Stimulated activated CD8-positive, alpha-beta memory T cell treated with anti-CD3 and anti-CD28 coated beads, Interleukin-4, amount 100 ng/mL, for 4 hours (primary cell): ENCODE results near the gene MYLK.
"Not testable (repeated sequence)": the region's sequence is repeated elsewhere in the genome, so short reads cannot be mapped to it uniquely, and the experiment has no call there.

Experiments used
- DNase-seq, 2 donors: peaks; one replicate each; pipeline ENCODE4 v3.0.0-alpha.2; 2020; ENCODE audit warnings: low read depth in 2 of 2, low spot score in 1 of 2

MYLK gene

DNA sequence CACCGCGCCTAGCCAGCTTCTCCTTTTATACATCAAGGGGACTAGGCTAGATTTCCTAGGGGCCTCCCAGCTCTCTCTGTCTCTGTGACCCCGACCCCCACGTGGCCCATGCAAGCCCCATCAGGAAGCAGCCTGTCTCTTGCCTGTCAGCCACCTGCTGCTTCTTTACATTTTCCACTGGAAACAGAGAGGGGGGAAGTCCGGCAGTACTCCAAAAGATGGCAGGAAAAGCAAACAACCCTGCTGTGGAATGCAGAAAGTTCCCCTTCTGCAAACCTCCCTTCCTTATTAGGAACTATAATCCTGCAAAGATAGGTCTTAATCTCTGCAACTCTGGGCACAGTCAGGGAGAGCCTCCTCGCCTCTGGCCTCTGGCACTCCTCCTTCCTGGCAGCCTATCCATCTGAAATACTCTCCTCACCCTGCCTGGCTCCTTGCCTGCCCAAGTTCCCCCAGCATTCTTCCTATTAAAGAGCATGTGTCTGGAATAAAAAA lies 251.9 kb downstream of the MYLK start:
- no peak for DNase-seq

DNA sequence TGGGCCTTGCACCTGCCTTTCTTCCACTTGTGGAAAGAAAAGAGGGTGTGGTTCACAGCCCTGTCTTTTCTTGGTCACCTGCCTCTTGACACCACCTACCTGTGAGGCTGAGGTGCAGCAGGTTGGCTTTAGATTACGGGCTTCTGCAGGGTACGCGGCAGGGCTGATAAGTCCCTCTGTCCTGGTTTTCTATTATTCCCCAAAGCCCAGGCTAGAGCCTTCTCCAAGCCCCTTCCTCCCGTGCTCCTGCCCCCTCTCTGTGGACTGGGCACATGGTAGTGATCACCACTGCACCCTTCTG lies 254.4 kb downstream of the MYLK start:
- no peak for DNase-seq

DNA sequence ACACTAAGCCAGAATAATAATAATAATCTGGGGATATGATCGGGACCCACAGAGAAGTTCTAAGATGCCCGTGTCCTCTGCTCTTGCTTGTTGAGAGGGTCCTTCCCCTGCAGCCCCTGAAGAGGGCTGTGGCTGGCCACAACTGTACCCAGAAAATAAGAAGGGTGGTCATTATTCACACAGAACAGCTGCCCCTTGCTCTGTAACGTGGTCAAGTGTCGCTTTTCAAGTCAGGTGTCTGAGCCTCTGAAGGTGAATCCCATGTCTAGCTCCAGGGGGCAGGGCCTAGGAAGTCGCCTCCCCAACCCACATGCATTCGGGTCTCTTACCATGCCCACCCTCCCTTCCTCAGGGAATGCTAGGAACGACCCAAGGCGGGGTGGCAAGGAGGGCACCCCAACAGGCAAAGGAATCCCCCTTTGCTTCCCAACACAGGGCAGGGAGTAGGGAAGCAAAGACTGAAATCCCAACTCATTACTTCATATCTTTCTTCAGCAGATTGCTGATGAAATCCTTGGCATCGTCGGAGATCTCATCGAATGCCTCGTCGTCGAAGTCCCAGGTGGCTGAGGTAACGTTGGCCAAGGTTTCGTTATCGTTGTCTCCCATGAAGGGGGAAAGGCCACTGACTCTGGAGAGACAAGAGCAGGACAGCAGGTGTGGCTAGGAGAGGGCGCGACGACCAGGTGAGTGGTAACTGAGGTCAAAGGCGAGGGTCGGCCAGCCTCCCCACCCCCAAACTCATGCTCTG lies 255.0 kb downstream of the MYLK start:
- DNase-seq = no peak

DNA sequence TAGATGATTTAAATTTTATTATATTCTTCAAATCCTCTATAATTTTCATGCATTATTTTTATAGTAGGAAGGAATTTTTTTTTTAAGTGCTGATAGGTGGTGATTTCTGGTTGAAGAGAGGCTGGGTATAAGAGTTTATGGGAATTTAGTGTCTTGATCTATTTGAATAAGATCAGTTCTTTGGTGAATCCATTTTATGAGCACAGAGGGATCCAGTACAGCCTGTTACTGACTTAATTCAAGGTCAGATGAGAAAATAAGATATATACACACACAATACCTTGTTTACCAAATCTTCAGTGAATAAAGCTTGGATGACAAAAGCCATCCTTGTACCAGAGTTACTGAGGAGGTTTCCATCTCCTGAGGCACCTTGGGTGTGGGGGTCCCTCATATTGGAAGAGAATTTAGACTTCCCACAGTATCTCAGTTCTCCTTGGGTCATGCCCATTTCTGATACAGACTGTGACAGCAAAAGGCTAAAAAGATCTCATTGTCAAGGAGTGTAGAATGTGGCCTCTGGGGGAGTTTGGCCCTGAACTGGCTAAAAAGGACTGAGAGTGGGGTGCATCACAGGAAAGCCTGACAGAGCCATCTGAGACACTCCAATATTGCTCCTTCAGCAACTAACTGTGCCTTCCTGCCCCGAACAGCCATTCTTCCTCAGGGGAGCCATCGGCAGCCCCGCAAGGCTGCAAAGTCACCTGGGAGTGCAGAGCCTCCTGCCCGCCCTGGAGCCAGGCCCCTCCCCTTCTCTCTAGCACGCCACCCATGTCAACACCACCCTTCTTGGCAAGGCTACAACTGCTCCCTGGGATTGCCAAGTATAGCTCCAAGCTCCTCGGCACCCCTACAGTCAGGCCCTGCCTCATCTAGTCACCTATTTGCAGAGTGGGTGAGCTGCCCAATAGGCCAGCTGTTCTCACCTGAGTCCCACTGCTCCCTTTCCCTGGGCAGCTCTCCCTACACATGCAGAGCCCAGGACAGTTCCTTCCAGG lies 256.2 kb downstream of the MYLK start:
- DNase-seq = no peak

DNA sequence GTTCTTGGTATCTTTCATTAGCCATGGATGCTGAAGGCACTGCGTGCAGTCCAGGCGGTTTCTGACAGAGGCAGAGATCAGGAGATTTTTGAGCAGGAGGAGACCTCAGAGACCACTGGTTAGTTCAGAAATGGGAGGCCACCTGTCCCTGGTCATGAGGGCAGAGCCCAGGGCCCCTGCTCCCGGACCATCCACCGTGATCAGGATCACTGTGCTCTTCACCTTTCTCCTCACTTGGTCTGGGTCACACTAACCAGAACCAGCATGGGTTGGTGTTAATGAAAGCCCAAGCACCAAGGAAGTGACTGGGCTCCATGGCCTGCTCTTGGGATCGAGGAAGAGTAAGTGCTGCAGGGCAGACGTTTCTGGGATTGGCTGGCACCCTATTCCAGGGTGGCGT lies 257.3 kb downstream of the MYLK start:
- DNase-seq = no peak

DNA sequence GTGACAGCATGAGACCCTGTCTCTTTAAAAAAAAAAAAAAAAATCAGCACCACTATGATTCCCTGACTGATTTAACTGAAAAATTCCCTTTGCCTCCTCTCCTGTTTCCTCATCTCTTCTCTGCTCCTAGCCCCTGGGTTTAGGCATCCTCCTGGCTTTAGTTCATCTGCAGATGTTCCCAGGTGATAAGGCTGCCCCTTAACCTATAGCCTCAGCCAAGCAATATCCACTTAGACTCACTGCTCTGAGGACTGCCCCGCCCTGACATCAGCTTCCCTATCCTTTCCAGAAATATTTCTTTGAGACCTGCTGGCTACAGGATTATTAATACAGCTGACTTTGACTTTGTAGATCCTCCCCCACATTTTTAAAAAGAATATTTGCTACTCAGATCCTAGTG lies 259.8 kb downstream of the MYLK start:
- no peak for DNase-seq

DNA sequence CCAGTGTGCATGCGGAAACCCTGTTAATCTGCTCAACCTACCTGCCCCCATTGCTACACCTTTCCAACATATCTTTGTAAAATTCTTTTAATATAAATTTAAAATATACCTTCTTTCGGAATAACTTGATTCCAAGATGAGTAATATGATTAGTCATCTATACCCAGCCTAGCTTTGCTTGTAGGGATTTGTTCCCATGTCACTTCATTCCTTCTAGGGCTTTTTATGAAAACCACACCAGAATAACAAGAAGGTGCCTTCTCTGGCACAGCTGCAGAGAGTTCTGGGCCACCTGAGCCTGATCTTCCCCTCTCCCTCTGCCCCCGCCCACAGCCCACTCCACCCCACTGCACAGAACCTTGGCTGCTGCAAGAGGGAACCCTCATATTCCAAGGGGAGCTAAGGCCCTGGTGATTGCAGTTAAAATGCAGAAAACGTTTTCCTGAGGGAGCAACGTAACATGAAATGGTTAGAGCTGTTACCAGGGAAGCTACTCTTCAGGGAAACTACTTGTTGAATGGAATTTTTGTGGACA lies 260.7 kb downstream of the MYLK start:
- no peak for DNase-seq

DNA sequence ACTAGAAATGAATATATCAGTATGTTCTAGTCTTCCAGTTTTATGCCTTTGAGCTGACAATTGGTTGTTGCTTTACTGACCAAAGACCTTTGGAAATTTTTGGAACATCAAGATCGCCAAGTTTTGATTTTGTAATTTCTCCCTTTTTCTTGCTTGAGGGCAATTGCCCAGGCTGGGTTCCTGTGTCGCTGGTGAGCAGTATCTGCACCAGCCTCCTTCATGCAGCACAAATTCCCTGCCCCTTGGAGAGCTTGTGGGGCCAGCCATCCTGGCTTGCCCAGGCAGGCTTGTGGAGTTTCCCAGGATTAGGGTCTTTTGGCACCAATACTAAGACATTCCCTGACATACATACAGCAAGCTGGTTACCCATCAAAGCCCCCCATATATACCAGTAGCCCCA lies 261.4 kb downstream of the MYLK start:
- DNase-seq = no peak

DNA sequence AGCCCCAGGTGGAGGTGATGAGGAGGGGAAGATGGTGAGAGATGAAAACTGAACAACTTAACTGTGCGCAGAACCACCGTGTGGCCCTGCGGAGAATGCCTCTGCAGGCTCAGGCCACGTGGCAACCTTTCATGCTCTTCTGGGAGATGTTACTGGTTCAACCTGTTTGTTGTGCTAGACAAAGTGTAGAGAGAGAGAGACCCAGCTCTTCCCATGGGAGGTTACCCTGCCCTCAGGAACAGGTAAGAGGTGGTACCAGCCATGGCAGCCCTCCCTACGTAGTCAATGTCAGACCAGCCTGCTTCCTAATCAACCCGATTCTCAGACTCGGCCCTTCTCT lies 262.3 kb downstream of the MYLK start:
- DNase-seq = no peak

DNA sequence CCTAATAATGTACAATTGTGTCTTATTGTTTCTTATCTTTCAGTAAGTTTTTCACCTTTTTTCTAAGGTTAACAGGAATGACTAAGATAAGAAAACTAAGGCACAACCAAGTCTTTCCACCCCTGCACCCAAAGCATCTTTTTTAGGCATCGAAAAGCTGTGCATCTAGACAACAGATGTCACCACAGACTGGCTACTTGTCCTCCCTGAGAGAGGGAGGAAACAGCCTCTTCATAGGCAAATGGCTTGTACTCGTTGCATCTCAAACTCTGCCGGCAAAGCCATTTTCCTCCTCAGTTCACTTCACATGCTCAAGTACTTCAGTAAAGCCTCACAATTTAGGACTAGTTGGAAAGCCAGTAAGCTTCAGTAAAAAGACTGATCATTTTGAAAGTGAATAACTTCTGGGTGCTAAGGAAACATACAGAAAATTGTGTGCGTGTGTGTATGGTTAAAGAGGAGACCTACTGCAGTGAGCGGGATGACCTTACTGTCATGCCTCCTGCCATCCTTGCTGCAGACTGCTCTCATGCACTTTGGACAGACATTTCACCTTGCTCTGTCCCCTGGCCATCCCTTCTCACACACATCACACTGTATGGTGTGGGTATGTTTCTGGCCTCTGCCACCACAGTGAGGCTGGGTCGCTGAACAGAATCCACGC lies 262.8 kb downstream of the MYLK start:
- DNase-seq = no peak

DNA sequence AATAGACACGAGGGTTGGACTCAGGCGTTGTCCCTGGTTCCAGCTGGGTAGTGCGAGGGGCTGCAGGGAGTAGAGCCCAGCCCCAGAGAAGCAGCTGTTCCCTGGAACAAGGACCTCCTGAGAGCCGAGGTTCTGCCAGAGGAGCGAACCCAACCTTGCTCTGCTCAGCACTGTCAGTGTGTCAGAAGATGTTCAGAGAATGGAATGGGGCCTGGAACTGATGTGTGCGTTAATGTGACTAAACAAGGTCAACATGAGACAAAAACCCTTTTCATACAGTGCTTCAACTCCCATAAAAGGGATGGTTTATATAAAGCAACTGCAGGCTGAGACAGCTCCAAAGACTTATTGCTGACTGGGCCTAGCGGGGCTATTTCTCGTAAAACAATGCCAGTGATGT lies 263.8 kb downstream of the MYLK start:
- DNase-seq = no peak

DNA sequence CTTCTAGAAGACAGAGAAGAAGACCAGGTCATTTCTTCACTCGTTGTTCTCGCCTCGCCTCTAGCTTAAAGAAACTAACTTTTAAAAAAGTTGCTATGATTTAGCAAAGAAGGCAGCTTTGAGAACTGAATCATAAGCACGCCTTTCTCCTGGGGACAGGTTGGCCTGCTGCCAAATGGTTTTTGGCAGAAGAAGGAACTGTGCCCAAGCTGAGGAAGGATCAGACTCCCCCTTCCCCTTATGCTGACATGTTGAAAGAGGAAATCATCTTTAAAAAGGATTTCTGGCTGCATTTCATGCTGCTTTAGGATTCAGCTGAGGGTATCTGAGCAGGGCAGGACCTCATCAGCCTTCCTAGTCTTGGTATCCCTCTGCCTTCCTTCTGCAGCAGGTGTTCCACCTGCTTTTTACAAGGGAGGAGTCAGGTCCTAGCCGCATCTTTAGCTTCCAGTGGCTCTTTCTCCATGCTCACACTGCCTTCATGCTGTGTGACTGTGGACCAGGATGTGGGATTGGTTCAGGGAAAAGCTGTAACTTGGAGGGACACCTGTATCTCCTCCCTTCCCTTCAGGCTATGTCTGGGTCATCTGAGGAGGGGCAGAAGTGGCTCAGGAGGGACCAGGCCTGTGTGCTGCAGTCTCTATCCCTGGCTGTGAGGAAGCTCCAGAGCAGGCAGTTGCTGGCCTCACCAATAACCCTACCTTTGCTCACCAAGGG lies 265.2 kb downstream of the MYLK start:
- DNase-seq = no peak

DNA sequence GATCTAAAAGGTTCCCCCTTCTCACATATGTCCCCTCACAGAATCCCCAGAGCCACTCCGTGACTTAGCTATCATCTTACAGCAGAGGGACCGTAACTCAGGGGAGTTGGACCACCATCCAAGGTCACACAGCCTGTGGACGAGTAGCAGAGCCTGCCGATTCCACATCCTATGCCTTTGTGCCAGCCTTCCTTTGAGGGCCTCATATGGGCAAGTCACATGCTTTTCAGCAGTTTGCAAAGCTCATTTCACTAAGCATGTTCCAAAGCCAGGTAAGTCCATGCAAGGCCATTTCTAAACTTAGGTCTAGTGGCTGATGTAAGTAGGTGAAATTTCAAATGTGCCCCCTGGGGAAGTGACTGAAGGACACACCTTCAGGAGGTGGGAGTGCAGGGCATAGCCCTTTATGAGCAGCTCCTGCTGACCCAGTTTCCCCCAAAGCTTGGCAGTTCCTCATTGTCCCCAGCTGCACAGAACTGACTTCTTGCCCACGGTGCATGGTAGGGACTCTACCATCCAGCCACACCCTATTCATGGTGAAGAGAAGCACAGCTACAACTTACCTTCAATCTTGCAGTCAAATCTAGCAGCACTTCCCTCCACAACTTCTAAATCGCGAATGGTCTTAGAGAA lies 265.9 kb downstream of the MYLK start:
- no peak for DNase-seq

DNA sequence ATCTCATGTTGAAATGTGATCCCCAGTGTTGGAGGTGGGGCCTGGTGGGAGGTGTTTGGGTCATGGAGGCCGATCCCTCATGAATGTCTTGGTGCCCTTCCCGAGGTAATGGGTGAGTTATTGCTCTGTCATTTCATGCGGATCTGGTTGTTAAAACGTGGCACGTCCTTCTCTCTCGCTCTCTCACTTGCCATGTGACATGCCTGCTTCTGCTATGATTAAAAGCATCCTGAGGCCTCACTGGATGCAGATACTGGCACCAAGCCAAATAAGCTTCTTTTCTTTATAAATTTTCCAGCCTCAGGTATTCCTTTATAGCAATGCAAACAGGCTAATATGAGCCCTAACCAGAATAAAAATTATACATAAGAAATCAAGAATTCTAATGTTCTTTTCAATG lies 267.5 kb downstream of the MYLK start:
- DNase-seq = no peak

DNA sequence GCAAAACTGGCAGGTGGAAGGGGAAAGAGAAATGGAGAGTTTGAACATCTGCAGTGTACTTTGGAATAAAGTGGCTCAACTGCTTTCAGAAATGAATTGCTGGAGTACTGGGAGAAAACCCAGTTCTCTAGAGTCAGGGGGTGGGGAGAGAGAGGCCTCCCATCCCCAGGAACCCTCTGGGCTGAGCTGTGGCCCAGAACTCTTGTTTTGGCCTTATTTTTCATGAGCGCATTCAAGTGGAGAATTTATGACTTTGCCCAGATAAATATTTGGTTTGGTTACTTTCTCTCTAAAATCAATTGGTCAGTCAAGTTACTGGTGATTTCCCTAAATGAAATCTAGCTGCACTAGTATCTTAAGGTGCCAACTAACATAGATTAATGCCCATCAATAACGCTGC lies 270.6 kb downstream of the MYLK start:
- no peak for DNase-seq

DNA sequence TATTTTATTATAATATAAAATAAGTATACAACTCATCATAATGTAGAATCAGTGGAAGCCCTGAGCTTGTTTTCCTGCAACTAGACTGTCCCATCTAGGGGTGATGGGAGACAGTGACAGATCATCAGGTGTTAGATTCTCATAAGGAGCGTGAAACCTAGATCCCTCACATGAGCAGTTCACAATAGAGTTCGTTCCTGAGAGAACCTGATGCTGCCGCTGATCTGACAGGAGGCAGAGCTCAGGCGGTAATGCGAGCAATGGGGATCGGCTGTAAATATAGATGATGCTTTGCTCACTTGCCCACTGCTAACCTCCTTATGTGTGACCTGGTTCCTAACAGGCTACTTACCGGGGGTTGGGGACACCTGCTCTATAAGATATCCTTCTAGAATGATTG lies 272.5 kb downstream of the MYLK start:
- DNase-seq = not testable (repeated sequence)

DNA sequence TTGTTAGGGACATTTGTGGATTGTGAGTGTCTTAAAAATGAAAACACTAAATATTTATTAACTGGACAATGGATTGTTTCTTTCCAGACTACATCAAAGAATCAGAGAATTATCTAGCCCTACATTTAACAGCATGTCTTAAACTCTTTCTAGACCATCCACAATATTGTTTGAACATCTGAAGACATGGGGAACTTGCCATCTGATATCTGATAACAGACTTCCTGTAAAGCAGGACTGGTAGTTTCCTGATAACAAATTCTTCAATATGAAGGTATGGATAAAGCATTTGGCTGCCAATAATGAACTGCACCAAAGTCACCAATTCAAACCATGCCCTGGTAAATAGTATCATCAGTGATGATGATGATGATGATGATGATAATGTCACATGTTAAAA lies 273.1 kb downstream of the MYLK start:
- DNase-seq = no peak

DNA sequence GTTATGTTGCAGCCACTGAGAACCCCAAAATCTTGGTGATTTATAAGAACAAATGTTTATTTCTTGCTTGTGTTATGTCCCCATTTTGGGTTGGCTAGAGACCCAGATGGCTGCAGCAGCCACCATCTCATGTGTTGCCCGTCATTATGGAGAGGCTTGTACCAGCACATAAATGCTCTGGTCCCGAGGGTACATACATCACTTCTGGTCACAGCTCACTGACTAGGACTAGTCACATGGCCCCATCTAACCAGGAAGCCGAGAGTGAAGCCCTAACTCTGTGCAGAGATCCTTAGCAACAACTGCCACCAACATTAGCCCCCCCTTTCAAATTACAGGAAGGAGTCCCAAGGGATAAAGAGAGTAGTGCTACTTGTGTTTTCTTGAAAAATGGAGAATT lies 273.8 kb downstream of the MYLK start:
- no peak for DNase-seq

DNA sequence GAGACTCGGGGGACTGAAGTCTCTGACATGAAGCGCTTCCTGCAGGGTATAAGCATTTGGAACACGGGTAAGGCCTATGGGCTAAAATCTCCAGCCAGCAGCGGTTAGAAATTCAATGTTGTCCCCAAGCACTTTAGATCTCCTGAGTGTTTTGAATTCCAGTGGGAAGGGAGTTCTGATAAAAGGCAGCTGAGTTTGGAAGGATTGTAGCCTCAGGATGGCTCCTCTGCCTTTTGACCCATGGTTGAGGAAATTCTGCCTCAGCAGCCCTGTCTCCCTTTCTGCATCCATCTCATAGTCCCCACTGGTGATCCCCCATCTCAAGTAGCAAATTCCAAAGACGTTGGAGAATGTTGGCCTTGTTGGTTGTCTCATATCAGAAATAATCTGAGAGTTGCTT lies 275.1 kb downstream of the MYLK start:
- DNase-seq = no peak

DNA sequence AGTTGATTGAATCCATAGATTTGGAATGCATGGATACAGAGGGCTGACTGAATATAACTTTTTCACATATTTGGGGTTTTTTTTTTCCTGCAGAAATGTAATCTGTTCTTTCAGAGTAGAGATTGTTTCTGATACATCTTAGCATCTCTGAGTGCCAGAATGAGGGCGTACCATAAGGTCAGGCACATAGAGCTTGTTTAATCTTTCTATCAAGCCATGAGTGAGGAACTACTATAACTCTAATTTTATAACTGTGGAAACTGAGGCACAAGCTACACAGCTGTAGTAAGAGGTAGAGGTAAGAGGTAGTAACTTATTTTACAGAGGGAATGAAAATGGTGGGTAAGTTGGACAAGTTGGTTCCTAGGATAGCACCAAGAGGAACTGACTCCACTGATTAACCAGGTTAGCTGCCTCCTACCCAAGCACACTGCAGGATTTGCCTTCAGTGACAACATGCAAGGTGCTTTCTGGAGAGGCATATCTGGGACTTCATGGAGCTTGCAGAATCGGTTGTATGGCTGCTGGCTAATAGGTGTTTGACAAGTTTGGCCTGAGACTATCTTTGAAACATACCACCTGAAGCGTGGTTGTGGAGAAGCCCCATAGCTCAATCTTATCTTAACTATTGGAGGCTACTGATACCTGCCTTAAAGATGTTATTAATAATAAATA lies 275.7 kb downstream of the MYLK start:
- no peak for DNase-seq
